ENCODE data around the gene TRPM8.

TRPM8 gene

DNA sequence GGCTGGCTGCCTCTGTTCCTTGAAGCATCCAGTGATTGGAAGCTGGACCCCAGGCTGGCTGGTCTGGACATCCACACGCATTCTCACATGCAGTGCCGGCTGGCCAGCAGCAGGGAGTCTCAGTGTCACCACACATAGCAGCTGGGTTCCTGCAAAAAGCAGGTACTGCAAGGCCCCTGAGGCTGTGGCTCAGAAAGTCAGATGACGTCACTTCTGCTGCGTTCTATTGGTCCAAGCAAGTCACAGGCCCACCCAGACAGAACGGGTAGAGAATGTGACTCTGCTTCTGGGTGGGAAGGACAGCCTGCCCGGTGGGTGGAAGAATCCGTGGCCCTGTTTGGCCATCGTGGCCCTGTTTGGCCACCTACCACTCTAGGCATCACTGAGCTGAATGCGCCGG lies 82.0 kb downstream of the TRPM8 start:
- H3K4me3 ChIP-seq: no peak overlapping the region
- TF ChIP-seq, protein P1, sequence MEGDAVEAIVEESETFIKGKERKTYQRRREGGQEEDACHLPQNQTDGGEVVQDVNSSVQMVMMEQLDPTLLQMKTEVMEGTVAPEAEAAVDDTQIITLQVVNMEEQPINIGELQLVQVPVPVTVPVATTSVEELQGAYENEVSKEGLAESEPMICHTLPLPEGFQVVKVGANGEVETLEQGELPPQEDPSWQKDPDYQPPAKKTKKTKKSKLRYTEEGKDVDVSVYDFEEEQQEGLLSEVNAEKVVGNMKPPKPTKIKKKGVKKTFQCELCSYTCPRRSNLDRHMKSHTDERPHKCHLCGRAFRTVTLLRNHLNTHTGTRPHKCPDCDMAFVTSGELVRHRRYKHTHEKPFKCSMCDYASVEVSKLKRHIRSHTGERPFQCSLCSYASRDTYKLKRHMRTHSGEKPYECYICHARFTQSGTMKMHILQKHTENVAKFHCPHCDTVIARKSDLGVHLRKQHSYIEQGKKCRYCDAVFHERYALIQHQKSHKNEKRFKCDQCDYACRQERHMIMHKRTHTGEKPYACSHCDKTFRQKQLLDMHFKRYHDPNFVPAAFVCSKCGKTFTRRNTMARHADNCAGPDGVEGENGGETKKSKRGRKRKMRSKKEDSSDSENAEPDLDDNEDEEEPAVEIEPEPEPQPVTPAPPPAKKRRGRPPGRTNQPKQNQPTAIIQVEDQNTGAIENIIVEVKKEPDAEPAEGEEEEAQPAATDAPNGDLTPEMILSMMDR (IDR thresholded peaks at IDR 0.05): no peak
- no peak for DNase-seq (ENCODE audit: low spot score)
- no peak overlapping the region for H3K27ac ChIP-seq

DNA sequence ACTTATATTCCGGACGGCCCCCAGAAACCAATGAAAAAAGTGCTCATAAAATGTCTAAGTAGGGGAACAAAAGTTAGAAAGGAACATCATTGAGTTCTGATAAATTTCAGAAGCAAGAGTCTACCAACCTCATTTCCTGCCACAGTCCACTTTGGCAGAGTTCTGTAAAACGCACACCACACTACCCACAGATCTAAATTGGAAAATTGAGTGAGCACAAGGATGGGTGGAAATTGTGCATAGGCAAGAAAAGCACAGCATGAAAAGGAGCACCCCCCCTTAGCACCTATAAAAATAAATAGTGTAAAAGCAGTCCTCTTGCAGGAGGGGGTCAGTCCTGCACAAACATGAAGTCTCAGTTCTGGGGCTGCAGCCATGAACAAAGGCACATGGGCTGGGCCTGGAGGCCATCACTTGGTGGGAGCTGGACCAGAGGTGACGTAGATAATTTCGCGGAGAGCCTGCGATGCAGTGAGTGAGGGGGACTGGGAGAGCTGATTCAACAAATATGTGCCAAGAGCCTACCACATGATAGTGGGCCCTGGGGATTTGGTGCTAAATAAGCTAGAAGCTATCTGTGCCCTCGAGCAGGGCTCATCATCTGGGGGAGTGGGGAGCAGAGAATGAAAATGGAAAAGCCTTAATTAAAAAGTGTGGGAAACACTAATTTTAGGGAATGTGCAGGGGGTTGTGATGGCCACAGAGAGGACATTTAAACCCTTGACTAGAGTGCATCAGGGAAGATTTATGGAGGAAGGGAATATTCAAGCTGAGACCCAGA lies 84.4 kb downstream of the TRPM8 start:
- Histone ChIP-seq H3K27ac (no peak overlapping the region), H3K4me3 (no peak overlapping the region)
- TF ChIP-seq, protein P1 (IDR thresholded peaks at IDR 0.05): no peak
- DNase-seq (ENCODE audit: low spot score): no peak

DNA sequence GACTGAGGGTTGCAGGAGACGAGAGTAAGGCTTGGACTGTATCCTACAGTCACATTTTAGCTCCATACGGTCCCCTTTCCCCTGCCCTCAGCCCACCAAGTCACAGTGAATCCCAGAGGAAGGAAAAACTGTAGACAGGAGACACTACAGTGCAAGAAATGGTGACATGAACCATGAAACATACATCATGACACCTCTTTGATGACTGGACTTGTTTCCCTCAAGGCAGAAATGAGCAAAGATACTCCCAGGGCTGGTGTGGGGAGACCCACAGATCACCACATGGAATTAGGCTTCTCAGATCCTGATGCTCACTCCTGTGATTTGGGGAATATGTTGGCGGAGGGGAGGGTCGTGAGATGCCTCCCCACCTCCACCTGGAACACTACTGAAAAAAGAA lies 85.1 kb downstream of the TRPM8 start:
- no peak for DNase-seq (ENCODE audit: low spot score)
- Histone ChIP-seq H3K4me3 (no peak overlapping the region), H3K27ac (no peak overlapping the region)
- TF ChIP-seq, protein P1 (IDR thresholded peaks at IDR 0.05): no peak

DNA sequence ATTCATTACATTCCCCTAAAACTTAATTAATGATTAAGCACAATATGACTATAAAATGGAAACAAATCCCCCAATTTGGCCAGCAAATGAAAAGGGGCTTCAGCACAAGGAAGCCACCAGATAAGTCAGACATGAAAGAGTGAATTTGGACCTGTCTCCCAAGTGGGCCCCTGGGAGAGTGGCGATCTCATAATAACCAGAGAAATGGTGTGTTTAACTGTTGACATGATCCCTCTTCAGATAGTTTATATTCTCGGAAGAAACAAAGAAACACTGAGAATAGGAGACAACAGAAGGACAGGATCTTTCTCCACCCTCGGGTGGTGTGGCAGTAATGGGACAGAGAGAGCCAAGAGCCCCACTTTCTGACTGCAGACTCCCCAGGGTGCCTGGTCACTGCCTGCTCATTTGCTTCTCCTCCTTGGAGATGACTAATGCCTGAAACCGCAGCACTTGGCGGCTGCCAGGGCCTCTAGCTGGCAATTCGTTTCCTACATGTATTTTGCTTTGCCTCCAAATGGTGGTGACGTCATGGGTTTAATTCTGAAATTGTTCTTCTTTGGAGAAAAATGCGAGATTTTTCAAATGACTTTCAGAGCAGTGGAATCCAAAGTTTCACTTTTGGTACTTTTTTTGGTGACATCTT lies 86.9 kb downstream of the TRPM8 start:
- Histone ChIP-seq H3K4me3 (no peak overlapping the region), H3K27ac (no peak overlapping the region)
- DNase-seq (ENCODE audit: low spot score): no peak
- TF ChIP-seq, protein P1 (IDR thresholded peaks at IDR 0.05): no peak

DNA sequence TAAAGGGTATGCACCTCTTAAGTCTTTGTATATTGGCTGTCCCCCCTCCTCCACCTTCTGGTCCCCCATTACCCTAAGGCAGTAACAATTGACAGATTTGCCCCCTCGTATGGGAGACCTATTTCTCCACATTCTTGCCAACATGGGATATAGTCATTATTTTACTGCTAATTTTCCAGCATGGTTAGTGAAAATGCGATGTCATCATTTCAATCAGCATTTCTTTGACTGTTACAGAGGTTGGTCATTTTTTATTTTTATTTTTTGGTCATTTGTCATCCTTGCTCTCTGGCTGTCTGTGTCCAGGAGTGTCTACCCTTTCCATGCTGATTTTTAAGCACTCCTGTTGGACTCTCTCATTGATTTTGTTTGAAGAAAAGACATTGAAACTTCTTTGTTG lies 88.0 kb downstream of the TRPM8 start:
- no peak overlapping the region for H3K4me3 ChIP-seq
- TF ChIP-seq, protein P1 (IDR thresholded peaks at IDR 0.05): no peak
- DNase-seq (ENCODE audit: low spot score): no peak
- H3K27ac ChIP-seq: no peak overlapping the region

DNA sequence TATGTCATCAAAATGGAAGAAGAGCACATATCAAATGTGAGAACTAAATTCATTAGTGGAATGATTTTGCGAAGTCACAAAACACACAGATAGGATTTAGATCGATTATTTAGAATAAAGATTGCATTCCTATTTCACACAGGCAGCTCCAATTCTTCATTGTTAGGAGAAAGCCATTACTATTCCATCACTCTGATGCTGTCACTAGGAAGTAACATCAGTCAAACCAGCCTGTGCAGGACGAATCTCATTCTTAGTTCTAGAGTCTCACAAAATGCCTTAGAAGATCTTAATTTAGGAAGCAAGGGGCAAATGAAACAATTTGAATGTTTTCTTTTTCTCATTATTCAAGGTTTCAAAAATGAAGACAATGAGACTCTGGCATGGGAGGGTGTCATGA lies 89.3 kb downstream of the TRPM8 start:
- TF ChIP-seq, protein P1 (IDR thresholded peaks at IDR 0.05): no peak
- DNase-seq (ENCODE audit: low spot score): no peak
- H3K4me3 ChIP-seq: no peak overlapping the region
- no peak overlapping the region for H3K27ac ChIP-seq

DNA sequence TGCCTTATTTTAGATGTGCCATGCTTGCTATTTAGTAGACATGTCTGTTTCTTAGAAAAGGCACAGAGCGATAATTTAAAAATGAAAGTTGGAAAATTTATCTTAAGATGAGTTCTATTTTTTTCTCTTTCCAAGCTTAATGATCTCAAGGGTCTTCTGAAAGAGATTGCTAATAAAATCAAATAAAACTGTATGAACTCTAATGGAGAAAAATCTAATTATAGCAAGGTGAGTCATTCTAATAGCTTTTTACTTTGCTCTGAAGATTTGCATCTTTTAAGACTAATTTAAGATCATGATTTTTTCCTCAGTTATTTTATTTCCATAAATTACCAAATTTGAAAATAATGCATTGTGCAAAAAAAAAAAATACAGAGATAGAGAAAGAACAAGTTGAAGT lies 97.3 kb downstream of the TRPM8 start:
- Histone ChIP-seq H3K4me3 (no peak overlapping the region), H3K27ac (no peak overlapping the region)
- no peak for DNase-seq (ENCODE audit: low spot score)
- TF ChIP-seq, protein P1 (IDR thresholded peaks at IDR 0.05): no peak

Measured in coronary artery (tissue), 2 donors.